ENCODE measurements around the gene BYSL.

The BYSL gene

GRCh38 chr6:41976794-41977484 lies 55.6 kb downstream of the BYSL start:
- no peak for DNase-seq
